Nephron (organoid): Measurements from ENCODE around the gene ERGIC3.

Experiments
- H3K27ac Mint-ChIP-seq, 3 experiments: 2 replicates each; pipeline ENCODE4 v1.8.0; 2020; ENCODE audit warnings: mixed read lengths in 3 of 3, mild to moderate bottlenecking in 2 of 3, moderate library complexity in 1 of 3
- H3K27me3 Mint-ChIP-seq: 2 replicates; pipeline ENCODE4 v1.8.0; 2021; ENCODE audit warnings: low read depth, mild to moderate bottlenecking, moderate library complexity, mixed read lengths
- H3K36me3 Mint-ChIP-seq: 2 replicates; pipeline ENCODE4 v1.8.0; 2020; ENCODE audit warnings: low read depth, mixed read lengths
- H3K4me1 Mint-ChIP-seq: 2 replicates; pipeline ENCODE4 v1.8.0; 2020; ENCODE audit warnings: mixed read lengths
- H3K4me3 Mint-ChIP-seq, 3 experiments: 2 replicates each; pipeline ENCODE4 v1.8.0; 2020; ENCODE audit warnings: mild to moderate bottlenecking in 3 of 3, mixed read lengths in 3 of 3, moderate library complexity in 2 of 3
- H3K9me3 Mint-ChIP-seq: 2 replicates; pipeline ENCODE4 v1.8.0; 2020; ENCODE audit warnings: mixed read lengths
- CTCF ChIP-seq, 3 experiments: fragments of 200-600 bp; sonication (generic); IDR thresholded peaks; one replicate each; pipeline ENCODE4 v1.5.0; 2021; ENCODE audit warnings: antibody characterized with exemption in 3 of 3; ENCODE audit not compliant: unreplicated experiment in 3 of 3

Gene ERGIC3

GRCh38 chr20:35506872-35507638, 34.8 kb upstream of the ERGIC3 start:
- peaks cover 62% of the 10 kb centered on the region for H3K36me3 Mint-ChIP-seq
- H3K27me3 Mint-ChIP-seq, result no peaks in the 10 kb centered on the region
- no peak overlapping the region for H3K27ac Mint-ChIP-seq
- H3K4me1 Mint-ChIP-seq, result peaks cover 29% of the 10 kb centered on the region
- TF ChIP-seq CTCF (IDR thresholded peaks at IDR 0.05; ENCODE audit: unreplicated experiment in 3 of 3), result no peak
- H3K9me3 Mint-ChIP-seq, result no peaks in the 10 kb centered on the region
- no peak overlapping the region for H3K4me3 Mint-ChIP-seq

GRCh38 chr20:35508493-35509218, 33.2 kb upstream of the ERGIC3 start:
- peaks cover 13% of the 10 kb centered on the region for H3K4me1 Mint-ChIP-seq

GRCh38 chr20:35510951-35511735, 30.7 kb upstream of the ERGIC3 start:
- no peak overlapping the region for H3K4me3 Mint-ChIP-seq
- H3K27me3 Mint-ChIP-seq, result no peaks in the 10 kb centered on the region
- peaks cover 40% of the 10 kb centered on the region for H3K36me3 Mint-ChIP-seq
- H3K9me3 Mint-ChIP-seq, result no peaks in the 10 kb centered on the region
- H3K27ac Mint-ChIP-seq, result no peak overlapping the region
- H3K4me1 Mint-ChIP-seq, result no peaks in the 10 kb centered on the region
- TF ChIP-seq CTCF (IDR thresholded peaks at IDR 0.05; ENCODE audit: unreplicated experiment in 3 of 3), result no peak

More at GRCh38 chr20:35508493-35509218, 33.2 kb upstream of the ERGIC3 start:
- peaks cover 50% of the 10 kb centered on the region for H3K36me3 Mint-ChIP-seq
- H3K9me3 Mint-ChIP-seq, result no peaks in the 10 kb centered on the region
- H3K4me3 Mint-ChIP-seq, result no peak overlapping the region
- no peak overlapping the region for H3K27ac Mint-ChIP-seq
- no peak for TF ChIP-seq CTCF (IDR thresholded peaks at IDR 0.05; ENCODE audit: unreplicated experiment in 3 of 3)
- H3K27me3 Mint-ChIP-seq, result no peaks in the 10 kb centered on the region

- Mint-ChIP-seq H3K27me3 (no peaks in the 10 kb centered on the region), H3K4me1 (no peaks in the 10 kb centered on the region), H3K9me3 (no peaks in the 10 kb centered on the region), H3K27ac (no peak overlapping the region), H3K4me3 (no peak overlapping the region), H3K36me3 (peaks cover 39% of the 10 kb centered on the region)
- peak; percentile 55 to 57 (median 57) for TF ChIP-seq CTCF (IDR thresholded peaks at IDR 0.05; ENCODE audit: unreplicated experiment in 3 of 3)
Measured at GRCh38 chr20:35511814-35512420, 30.0 kb upstream of the ERGIC3 start.

GRCh38 chr20:35514371-35514932, 27.4 kb upstream of the ERGIC3 start:
- no peak overlapping the region for H3K27ac Mint-ChIP-seq
- H3K36me3 Mint-ChIP-seq, result peaks cover 21% of the 10 kb centered on the region
- no peaks in the 10 kb centered on the region for H3K9me3 Mint-ChIP-seq
- H3K4me1 Mint-ChIP-seq, result no peaks in the 10 kb centered on the region
- no peaks in the 10 kb centered on the region for H3K27me3 Mint-ChIP-seq
- no peak for TF ChIP-seq CTCF (IDR thresholded peaks at IDR 0.05; ENCODE audit: unreplicated experiment in 3 of 3)
- no peak overlapping the region for H3K4me3 Mint-ChIP-seq
